Spleen (tissue), 7 donors: ENCODE data around the gene PRRT1B.

Experiments used
- CTCF ChIP-seq, 11 experiments: fragments of 200-600 bp in 7 of 11; fragments of 450-650 bp in 4 of 11; sonication (generic) in 4 of 11; IDR thresholded peaks in 8 of 11; conservative IDR thresholded peaks in 3 of 11; 1 replicate in 7 of 11; 2 replicates in 4 of 11; pipeline versions ENCODE4 v1.4.0 to v1.8.0; 2016 to 2021; ENCODE audit warnings: antibody characterized with exemption in 11 of 11, inconsistent platforms in 4 of 11, mild to moderate bottlenecking in 1 of 11
- POLR2AphosphoS5 ChIP-seq, 3 donors: sonication (generic); formaldehyde crosslinking; IDR thresholded peaks; one replicate each; pipeline ENCODE4 v1.5.1; 2017; ENCODE audit warnings: antibody characterized with exemption in 3 of 3
- donor health status: DM: no; HTN: no; CAD: no; lungs with moderate emphysema.
- donor health status: DM: no; HTN: no; CAD: no.
- donor health status: DM: no; HTN: no; CAD: no.

GRCh38 chr9:131606896-131607567, 61.7 kb downstream of the PRRT1B start:
- TF ChIP-seq POLR2AphosphoS5 (IDR thresholded peaks at IDR 0.05) (peak in 1 of 3 donors; percentile 36), CTCF (IDR thresholded peaks at IDR 0.05 in 8 of 11, conservative IDR thresholded peaks at IDR 0.05 in 3 of 11) (no peak)
